CD4-positive, alpha-beta T cell treated with Interleukin-21 for 1 hour (primary cell): Measurements from ENCODE around the gene ZBTB16.
"Not testable (repeated sequence)": the region's sequence is repeated elsewhere in the genome, so short reads cannot be mapped to it uniquely, and the experiment has no call there.

Experiments
- DNase-seq: peaks from one replicate; pipeline ENCODE4 v3.0.0-alpha.2; 2020

ZBTB16 gene

GRCh38 chr11:114044042-114044871 lies 15.3 kb upstream of the ZBTB16 start:
- peak; percentile 24 for DNase-seq

- no peak for DNase-seq
Measured at GRCh38 chr11:114047327-114047726, 12.2 kb upstream of the ZBTB16 start.

GRCh38 chr11:114049050-114049449 lies 10.5 kb upstream of the ZBTB16 start:
- DNase-seq: no peak

- not testable (repeated sequence) for DNase-seq
Measured at GRCh38 chr11:114049766-114050165, 9.7 kb upstream of the ZBTB16 start.

- DNase-seq: no peak
Measured at GRCh38 chr11:114050258-114050927, 9.1 kb upstream of the ZBTB16 start.

- DNase-seq: no peak
Measured at GRCh38 chr11:114051558-114051957, 8.0 kb upstream of the ZBTB16 start.

- DNase-seq: no peak
Measured at GRCh38 chr11:114052160-114052559, 7.4 kb upstream of the ZBTB16 start.

GRCh38 chr11:114053406-114053805 lies 6.1 kb upstream of the ZBTB16 start:
- DNase-seq: no peak

GRCh38 chr11:114054806-114055205 lies 4.7 kb upstream of the ZBTB16 start:
- no peak for DNase-seq

- DNase-seq: no peak
Measured at GRCh38 chr11:114056409-114056808, 3.1 kb upstream of the ZBTB16 start.

- no peak for DNase-seq
Measured at GRCh38 chr11:114057147-114057546, 2.4 kb upstream of the ZBTB16 start.

- no peak for DNase-seq
Measured at GRCh38 chr11:114057605-114058004, 1.9 kb upstream of the ZBTB16 start.

- DNase-seq: no peak
Measured at GRCh38 chr11:114058026-114058706, 1.3 kb upstream of the ZBTB16 start.

GRCh38 chr11:114058871-114059277 lies 637 bp upstream of the ZBTB16 start:
- no peak for DNase-seq

- DNase-seq: no peak
Measured at GRCh38 chr11:114059984-114060391, 477 bp downstream of the ZBTB16 start.

GRCh38 chr11:114060392-114061047 lies 1.0 kb downstream of the ZBTB16 start:
- no peak for DNase-seq

- no peak for DNase-seq
Measured at GRCh38 chr11:114061048-114061680, 1.7 kb downstream of the ZBTB16 start.

GRCh38 chr11:114061681-114062049 lies 2.2 kb downstream of the ZBTB16 start:
- no peak for DNase-seq

- DNase-seq: no peak
Measured at GRCh38 chr11:114062272-114062671, 2.8 kb downstream of the ZBTB16 start.

GRCh38 chr11:114063149-114063828 lies 3.8 kb downstream of the ZBTB16 start:
- DNase-seq: no peak

GRCh38 chr11:114063829-114064201 lies 4.3 kb downstream of the ZBTB16 start:
- no peak for DNase-seq

GRCh38 chr11:114064216-114064615 lies 4.7 kb downstream of the ZBTB16 start:
- DNase-seq: no peak
